GM18499 (cell line): ENCODE results near the gene CLSTN2.

Experiments used
- ATAC-seq: cut with Tn5 transposase; IDR thresholded peaks from one replicate; pipeline ENCODE4 v1.9.1; 2021; ENCODE audit warnings: moderate number of reproducible peaks; ENCODE audit not compliant: insufficient read depth, unreplicated experiment

CLSTN2 gene

DNA sequence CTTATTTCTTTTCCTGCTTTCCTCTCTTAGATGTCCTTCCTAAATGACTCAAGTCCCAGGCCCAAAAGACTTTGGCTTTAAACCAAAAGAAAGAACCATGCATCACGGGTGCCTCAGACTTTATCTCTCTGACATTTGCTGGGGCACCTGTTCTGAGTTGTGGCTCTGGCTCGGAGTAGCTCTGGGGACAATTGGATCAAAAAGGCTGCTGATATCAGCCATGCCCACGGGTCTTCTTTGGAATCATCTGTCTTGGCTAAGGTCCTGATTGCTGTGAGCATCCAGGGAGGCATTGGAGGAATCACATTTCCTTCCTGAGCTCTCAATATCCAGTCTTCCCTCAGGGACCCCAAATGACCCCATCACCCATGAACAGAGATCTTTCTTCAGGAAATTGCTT, 59.9 kb downstream of the CLSTN2 start:
- ATAC-seq, result no peak

- no peak for ATAC-seq
Measured at GRCh38 chr3:140004271-140004670, 69.3 kb downstream of the CLSTN2 start.

GRCh38 chr3:140006331-140006730, 71.3 kb downstream of the CLSTN2 start:
- ATAC-seq, result no peak

GRCh38 chr3:140007081-140007480, 72.1 kb downstream of the CLSTN2 start:
- ATAC-seq, result no peak

DNA sequence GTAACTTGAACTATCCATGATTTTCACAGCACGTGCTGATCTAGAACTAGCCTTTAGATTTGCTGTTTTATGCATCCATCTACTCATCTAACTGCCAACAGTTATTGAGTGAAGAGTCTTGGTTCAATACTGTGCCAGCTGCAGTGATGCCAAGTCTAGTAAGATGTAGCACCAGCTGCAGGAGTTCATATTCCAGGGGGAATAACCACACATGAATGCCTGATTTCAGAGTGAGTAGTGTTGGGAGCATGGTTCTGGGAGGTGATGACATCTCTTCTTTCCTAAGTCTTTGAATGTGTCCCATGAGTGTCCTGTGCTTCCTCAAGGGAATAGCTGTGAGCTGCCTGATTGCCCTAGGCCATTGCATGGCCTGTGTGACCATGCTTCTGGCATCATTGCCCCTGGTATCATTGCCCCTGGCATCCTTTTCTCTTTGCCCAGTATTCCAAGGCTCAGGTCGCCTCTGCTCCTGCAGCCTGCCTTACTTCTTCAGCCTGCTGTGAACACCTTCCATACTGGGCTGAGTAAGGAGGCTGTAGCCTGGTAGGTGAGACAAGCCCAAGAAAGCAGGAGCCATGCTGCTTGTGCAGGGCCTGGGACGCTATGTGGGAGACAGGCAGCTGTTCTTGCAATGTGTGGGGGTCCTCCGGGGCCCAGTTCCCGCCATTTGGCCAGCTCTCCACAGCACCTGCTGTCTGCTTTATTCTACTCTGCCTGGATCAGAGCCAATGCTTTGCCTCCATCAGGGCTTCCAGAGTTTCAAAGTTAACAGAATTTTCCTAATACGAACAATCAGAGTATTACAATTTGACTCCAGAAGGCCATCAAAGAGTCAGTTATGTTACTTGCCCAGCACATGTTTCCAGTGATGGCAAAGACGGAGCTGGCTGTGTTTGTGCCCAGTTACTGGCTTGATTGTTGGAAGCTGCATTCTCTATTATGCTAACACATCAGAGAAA, 73.2 kb downstream of the CLSTN2 start:
- no peak for ATAC-seq

GRCh38 chr3:140010391-140010790, 75.4 kb downstream of the CLSTN2 start:
- ATAC-seq, result no peak

GRCh38 chr3:140011086-140011485, 76.1 kb downstream of the CLSTN2 start:
- ATAC-seq, result no peak

- ATAC-seq, result no peak
Measured at GRCh38 chr3:140011611-140012277, 76.8 kb downstream of the CLSTN2 start.

DNA sequence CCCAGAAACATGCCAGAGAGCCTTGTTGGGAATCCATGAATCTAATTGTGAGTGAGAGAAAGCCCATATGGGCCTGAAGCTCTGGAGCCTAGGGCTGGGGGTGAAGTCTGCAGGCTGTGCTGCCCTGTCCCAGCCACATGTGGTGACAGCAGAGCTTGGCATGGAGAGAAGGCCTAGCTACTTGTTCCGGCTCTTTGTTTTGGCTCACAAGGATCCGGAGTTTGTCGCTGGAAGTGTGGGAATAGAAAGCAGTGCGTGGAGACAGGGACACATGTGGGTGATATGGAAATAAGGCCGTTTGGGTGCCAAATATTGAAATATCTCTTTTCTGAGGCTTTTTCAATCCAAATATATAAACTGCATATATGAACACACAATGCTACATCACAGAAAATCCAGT, 78.2 kb downstream of the CLSTN2 start:
- ATAC-seq, result no peak

DNA sequence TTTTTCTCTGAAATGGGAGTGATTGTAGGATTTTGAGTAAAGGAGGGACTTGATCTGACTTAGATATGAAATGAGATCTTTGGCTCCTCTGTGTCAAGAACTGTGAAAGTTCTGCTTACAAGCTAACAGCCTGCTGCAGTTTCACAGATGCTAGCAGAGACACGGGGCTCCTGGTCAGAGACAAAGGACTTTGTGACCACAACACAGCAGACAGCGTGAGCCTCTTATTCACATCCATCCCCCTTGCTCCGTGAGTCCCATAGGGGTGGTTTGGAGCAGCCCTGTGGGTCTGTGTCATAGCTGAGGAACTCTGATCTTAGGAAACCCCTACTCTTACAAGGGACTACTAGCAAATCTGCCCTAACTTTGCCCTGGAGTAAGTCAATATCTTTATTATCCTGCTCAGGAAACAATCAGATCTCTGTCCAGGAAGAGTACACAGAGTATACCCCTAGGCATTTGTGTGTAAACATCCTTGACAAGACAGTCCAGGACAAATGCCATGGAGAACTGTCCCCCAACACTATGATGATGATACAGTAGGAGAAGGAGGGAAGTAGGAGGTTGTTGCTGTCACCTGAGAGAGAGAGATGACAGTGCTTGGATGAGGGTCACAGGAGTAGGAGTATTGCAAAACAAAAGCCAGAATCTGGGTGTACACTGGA, 80.0 kb downstream of the CLSTN2 start:
- no peak for ATAC-seq

GRCh38 chr3:140015741-140016140, 80.8 kb downstream of the CLSTN2 start:
- ATAC-seq, result no peak

- no peak for ATAC-seq
Measured at GRCh38 chr3:140018556-140018955, 83.6 kb downstream of the CLSTN2 start.

DNA sequence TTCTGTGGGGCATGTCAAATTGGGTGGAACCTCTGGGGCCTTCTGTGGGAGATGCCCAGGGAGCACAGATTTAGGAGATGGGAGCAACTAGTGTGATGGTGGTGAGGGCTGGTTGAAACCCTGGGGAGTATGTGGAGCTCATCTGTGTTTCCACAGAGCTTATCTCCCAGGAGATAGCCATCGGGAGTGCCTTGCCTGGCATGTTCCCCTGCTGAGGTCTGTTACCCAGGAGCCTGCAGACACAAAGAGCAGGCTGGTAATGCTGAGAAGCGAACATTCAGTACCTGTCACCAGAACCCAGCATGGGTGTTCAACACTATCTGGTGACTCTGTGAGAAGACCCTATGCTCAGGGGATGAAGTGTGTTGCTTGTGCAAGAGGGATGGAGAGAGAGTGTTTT, 85.0 kb downstream of the CLSTN2 start:
- ATAC-seq, result no peak

DNA sequence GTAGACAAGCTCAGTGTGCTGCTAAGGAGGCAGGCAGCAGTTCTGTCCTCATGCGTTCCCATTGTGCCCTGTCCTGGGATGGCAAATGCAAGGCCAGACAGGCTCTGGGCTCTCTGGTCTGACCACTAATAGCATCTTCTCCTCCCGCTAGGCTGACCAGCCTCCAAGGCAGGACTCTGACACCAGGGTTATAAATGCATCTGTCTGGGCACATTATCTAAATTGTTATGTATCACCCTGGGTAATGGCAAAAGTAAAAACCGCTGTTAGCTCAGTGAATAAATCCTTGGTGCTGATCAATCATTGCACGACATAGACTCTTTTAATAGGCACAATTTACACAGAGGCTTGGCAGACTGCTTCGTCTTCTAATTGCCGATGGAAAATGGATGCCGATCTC, 85.6 kb downstream of the CLSTN2 start:
- no peak for ATAC-seq

GRCh38 chr3:140021269-140021668, 86.3 kb downstream of the CLSTN2 start:
- ATAC-seq, result no peak

- ATAC-seq, result no peak
Measured at GRCh38 chr3:140022066-140022770, 87.2 kb downstream of the CLSTN2 start.

GRCh38 chr3:140023616-140024530, 88.9 kb downstream of the CLSTN2 start:
- ATAC-seq, result no peak

GRCh38 chr3:140031170-140031569, 96.2 kb downstream of the CLSTN2 start:
- no peak for ATAC-seq

DNA sequence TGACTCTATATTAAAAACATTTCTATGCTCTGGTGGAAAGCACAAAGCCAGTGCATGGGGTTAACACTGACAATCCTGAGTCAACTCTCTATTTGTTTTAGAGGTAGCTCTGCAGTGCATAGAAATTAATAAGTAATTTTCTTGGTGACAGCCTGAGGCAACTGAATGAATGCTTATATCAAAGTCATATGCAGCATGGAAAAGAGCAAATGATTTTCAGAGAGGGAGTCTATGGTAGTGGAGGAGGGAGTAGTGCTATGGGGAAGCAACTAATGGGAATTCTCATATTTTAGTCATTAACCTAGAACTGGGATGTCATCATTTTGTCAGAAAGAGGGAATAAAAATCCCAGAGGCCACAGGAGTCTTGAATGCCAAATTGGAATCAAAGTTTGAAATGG, 99.1 kb downstream of the CLSTN2 start:
- no peak for ATAC-seq
